Natural killer cell treated with Interleukin-12 subunit alpha and Interleukin-12 subunit beta and Interleukin-15 and Interleukin-18, amount 100 ng/mL, for 72 hours (primary cell): Measurements from ENCODE around the gene PTPRC. TPM values are rescaled to one million over a fixed set of nuclear protein-coding genes. Genes with fewer than 3 reads are reported as not detected.
A peak's percentile ranks its signal among the peaks of the same experiment; 100 is the strongest.
"Not testable (repeated sequence)": the region's sequence is repeated elsewhere in the genome, so short reads cannot be mapped to it uniquely, and the experiment has no call there.

Experiments used
- ATAC-seq, 2 donors: fragments of 150-1000 bp; cut with Tn5 transposase in 1 of 2; sonication (Bioruptor Pico), chemical (Tn5 transposase) in 1 of 2; 2 replicates each; pipeline ENCODE4 v1.10.0; 2021
- DNase-seq: peaks from one replicate; pipeline ENCODE4 v3.0.0; 2022; ENCODE audit warnings: low spot score
- H3K27ac Mint-ChIP-seq, 2 donors: 1 replicate in 1 of 2; 2 replicates in 1 of 2; pipeline ENCODE4 v1.8.0; 2022; ENCODE audit warnings: mixed read lengths in 2 of 2, mild to moderate bottlenecking in 1 of 2, moderate library complexity in 1 of 2
- H3K27me3 Mint-ChIP-seq, 2 donors: 1 replicate in 1 of 2; 2 replicates in 1 of 2; pipeline ENCODE4 v1.8.0; 2022; ENCODE audit warnings: mixed read lengths in 2 of 2
- H3K36me3 Mint-ChIP-seq: one replicate; pipeline ENCODE4 v1.8.0; 2022; ENCODE audit warnings: mixed read lengths
- H3K4me1 Mint-ChIP-seq, 2 donors: 1 replicate in 1 of 2; 2 replicates in 1 of 2; pipeline ENCODE4 v1.8.0; 2022; ENCODE audit warnings: low read depth in 2 of 2, mixed read lengths in 2 of 2, mild to moderate bottlenecking in 1 of 2
- H3K4me3 Mint-ChIP-seq: one replicate; pipeline ENCODE4 v1.8.0; 2022; ENCODE audit warnings: mixed read lengths
- H3K9me3 Mint-ChIP-seq: 2 replicates; pipeline ENCODE4 v1.8.0; 2022; ENCODE audit warnings: mixed read lengths
- total RNA-seq, 2 donors: library from RNA; stranded (reverse); gene quantifications; one replicate each; pipeline ENCODE4 v1.2.3, GENCODE V29; 2022

The PTPRC gene, protein sequence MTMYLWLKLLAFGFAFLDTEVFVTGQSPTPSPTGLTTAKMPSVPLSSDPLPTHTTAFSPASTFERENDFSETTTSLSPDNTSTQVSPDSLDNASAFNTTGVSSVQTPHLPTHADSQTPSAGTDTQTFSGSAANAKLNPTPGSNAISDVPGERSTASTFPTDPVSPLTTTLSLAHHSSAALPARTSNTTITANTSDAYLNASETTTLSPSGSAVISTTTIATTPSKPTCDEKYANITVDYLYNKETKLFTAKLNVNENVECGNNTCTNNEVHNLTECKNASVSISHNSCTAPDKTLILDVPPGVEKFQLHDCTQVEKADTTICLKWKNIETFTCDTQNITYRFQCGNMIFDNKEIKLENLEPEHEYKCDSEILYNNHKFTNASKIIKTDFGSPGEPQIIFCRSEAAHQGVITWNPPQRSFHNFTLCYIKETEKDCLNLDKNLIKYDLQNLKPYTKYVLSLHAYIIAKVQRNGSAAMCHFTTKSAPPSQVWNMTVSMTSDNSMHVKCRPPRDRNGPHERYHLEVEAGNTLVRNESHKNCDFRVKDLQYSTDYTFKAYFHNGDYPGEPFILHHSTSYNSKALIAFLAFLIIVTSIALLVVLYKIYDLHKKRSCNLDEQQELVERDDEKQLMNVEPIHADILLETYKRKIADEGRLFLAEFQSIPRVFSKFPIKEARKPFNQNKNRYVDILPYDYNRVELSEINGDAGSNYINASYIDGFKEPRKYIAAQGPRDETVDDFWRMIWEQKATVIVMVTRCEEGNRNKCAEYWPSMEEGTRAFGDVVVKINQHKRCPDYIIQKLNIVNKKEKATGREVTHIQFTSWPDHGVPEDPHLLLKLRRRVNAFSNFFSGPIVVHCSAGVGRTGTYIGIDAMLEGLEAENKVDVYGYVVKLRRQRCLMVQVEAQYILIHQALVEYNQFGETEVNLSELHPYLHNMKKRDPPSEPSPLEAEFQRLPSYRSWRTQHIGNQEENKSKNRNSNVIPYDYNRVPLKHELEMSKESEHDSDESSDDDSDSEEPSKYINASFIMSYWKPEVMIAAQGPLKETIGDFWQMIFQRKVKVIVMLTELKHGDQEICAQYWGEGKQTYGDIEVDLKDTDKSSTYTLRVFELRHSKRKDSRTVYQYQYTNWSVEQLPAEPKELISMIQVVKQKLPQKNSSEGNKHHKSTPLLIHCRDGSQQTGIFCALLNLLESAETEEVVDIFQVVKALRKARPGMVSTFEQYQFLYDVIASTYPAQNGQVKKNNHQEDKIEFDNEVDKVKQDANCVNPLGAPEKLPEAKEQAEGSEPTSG (N-terminal part only)
- total RNA-seq: 100 to 1,000 TPM; 334 to 761 TPM

DNA sequence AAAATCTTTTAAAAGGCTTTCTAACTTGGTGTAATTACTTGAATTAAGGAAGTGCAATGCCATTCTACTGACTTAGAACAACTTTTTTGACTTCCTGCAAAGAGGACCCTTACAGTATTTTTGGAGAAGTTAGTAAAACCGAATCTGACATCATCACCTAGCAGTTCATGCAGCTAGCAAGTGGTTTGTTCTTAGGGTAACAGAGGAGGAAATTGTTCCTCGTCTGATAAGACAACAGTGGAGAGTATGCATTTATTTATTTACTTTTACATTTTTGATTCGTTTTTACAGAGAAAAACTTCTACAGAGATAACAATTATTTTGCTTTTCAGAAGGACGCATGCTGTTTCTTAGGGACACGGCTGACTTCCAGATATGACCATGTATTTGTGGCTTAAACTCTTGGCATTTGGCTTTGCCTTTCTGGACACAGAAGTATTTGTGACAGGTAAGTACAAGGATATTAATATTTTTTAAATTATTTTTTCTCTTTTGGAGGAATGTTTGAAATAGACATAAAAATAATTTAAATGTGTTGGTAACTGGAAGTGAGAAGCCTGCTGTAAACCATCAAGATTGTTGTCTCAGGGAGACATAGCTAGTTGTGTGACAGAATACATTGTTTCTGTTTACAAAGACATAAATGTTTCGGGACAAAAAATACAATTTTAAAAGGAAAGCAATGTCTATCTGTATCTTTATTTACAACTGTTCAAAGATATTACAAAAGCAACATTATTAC is at the start of gene PTPRC:
Gene PTPRC, plus strand, starts transcription at position 147 of the 742 bp plus-strand sequence. Its CDS starts 229 bp downstream, at position 376.
- DNase-seq (no peak), ATAC-seq (peak; percentile 83)
- Mint-ChIP-seq H3K27ac (peak within 1 kb of the TSS; percentile 90 to 97), H3K36me3 (peaks cover 42% of the 10 kb centered on the region), H3K4me3 (peak within 1 kb of the TSS; percentile 90), H3K27me3 (no peaks in the 10 kb centered on the region), H3K4me1 (peaks cover 49 to 64% of the 10 kb centered on the region in 2 donors), H3K9me3 (peaks cover 2% of the 10 kb centered on the region)

DNA sequence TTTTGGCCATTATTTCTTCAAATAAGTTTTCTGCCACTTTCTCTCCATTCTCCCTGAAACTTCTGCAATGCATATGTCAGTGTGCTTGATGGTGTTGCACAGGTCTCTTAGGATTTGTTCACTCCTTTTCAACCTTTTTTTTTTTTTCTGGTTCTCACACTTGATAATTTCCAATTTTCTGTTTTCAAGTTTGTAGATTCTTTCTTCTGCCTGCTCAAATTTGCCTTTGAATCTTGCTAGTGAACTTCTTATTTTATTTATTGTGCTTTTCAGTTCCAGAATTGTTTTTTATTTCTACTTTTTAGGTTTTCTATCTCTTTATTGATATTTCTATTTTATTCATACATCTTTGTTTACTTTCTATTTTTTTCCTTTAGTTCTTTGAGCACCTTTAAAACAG is 48.4 kb upstream of the PTPRC start:
- peaks cover under 1 to 12% of the 10 kb centered on the region in 2 donors for H3K4me1 Mint-ChIP-seq
- no peak overlapping the region for H3K4me3 Mint-ChIP-seq
- no peaks in the 10 kb centered on the region for H3K27me3 Mint-ChIP-seq
- DNase-seq (no peak), ATAC-seq (no peak)
- peaks cover 29% of the 10 kb centered on the region for H3K36me3 Mint-ChIP-seq
- H3K27ac Mint-ChIP-seq: no peak overlapping the region
- peaks cover 4% of the 10 kb centered on the region for H3K9me3 Mint-ChIP-seq

DNA sequence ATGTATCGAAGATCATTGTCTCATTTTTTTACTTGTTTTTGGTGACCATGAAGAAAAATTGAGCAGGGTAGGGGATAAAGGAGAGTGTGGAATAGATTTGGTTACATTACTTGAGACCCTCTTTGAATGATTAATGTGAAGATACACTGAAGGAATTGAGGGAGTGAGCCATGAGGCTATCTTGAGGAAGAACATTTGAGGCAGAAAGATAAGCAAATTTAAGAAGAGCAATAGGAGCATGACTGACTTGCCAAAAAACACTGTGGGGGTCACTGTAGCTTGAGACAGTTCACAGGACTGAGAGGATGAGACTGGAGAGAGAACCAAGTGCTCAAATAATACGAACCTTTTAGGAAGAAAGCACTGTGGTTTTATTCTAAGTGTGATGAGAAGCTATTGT is 43.1 kb upstream of the PTPRC start:
- H3K4me1 Mint-ChIP-seq: peaks cover 41 to 48% of the 10 kb centered on the region in 2 donors
- H3K27me3 Mint-ChIP-seq: no peaks in the 10 kb centered on the region
- DNase-seq: no peak
- no peak for ATAC-seq
- peaks cover 11% of the 10 kb centered on the region for H3K9me3 Mint-ChIP-seq
- peak overlapping the region; percentile 2 for H3K4me3 Mint-ChIP-seq
- H3K27ac Mint-ChIP-seq: peak overlapping the region; percentile 2 to 92
- peaks cover 24% of the 10 kb centered on the region for H3K36me3 Mint-ChIP-seq

DNA sequence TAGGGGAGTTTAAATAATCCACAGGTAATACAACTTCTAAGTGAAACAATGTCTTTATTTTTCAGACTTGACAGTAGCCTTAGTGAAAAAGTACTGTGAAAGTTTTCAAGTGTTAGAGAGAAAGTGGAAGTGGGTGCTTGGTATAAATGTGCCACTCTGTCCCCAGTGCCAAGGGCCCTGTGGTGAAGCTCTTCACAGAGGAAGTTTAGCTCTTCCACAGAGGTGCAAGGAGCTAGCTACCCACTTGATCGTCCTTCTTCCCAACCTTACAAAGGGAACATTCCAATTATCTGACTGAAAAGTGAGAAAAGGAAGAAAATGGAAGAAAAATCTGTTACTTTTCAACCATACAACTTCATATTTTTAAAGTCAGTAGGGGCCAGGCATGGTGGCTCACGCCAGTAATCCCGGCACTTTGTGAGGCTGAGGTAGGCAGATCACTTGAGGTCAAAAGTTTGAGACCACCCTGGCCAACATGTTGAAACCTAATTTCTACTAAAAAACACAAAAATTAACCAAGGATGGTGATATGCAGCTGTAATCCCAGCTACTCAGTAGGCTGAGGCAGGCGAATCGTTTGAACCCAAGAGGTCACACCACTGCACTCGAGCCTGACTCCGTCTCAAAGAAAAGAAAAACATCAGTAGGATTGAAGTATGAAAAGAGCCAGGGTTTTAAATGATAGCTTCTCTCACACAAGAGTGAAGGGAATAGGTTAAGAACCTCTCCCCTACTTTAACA is 41.0 kb upstream of the PTPRC start:
- Mint-ChIP-seq H3K36me3 (peaks cover 33% of the 10 kb centered on the region), H3K9me3 (peaks cover 22% of the 10 kb centered on the region), H3K27ac (peak overlapping the region; percentile 76 to 92), H3K4me1 (peaks cover 55 to 65% of the 10 kb centered on the region in 2 donors), H3K4me3 (peak overlapping the region; percentile 57), H3K27me3 (no peaks in the 10 kb centered on the region)
- DNase-seq (peak; percentile 61), ATAC-seq (peak; percentile 67 to 68)

DNA sequence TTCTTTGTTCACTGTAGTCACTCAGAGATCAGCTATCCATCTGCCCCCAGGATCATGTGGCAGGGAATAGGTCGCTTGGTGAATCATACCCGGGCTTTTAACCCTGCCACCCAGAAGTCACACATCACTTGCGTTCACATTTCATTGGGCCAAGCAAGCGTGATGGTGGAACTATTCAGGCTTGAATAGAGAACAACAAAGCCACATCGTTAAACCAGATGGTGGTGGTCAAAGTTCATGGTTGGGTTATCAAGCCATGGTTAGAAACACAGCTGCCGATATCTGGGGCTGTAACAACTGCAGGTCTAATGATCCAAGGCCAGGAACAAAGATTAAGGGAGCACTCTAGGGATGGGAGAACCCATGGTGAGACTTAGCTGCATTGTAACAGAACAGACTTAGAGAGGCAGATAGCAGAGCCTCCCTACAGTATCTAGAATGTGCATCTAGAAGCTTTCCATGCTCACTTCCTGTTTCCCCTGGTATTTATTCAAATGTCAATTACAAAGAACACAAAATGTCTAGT is 40.0 kb upstream of the PTPRC start:
- peak; percentile 56 to 75 for ATAC-seq
- H3K9me3 Mint-ChIP-seq: peaks cover 22% of the 10 kb centered on the region
- H3K4me3 Mint-ChIP-seq: peak overlapping the region; percentile 57
- peaks cover 57 to 65% of the 10 kb centered on the region in 2 donors for H3K4me1 Mint-ChIP-seq
- peak; percentile 58 for DNase-seq
- peak overlapping the region; percentile 76 to 92 for H3K27ac Mint-ChIP-seq
- no peaks in the 10 kb centered on the region for H3K27me3 Mint-ChIP-seq
- H3K36me3 Mint-ChIP-seq: peaks cover 33% of the 10 kb centered on the region

DNA sequence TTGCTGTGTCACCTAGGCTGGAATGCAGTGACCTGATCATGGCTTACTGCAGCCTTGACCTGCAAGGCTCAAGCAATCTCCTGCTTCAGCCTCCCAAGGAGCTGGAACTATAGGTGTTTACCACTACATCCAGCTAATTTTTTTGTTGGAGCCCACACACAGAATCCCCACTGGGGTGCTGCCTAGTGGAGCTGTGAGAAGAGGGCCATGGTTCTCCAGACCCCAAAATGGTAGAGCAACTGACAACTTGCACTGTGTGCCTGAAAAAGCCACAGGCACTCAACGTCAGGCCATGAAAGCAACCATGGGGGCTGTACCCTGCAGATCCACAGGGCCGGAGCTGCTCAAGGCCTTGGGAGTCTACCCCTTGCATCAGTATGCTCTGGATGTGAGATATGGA is 39.1 kb upstream of the PTPRC start:
- no peak for ATAC-seq
- Mint-ChIP-seq H3K4me1 (peaks cover 57 to 65% of the 10 kb centered on the region in 2 donors), H3K9me3 (peaks cover 22% of the 10 kb centered on the region), H3K4me3 (peak overlapping the region; percentile 57), H3K27ac (peak overlapping the region; percentile 76 to 92), H3K36me3 (peaks cover 33% of the 10 kb centered on the region), H3K27me3 (no peaks in the 10 kb centered on the region)
- DNase-seq: no peak

DNA sequence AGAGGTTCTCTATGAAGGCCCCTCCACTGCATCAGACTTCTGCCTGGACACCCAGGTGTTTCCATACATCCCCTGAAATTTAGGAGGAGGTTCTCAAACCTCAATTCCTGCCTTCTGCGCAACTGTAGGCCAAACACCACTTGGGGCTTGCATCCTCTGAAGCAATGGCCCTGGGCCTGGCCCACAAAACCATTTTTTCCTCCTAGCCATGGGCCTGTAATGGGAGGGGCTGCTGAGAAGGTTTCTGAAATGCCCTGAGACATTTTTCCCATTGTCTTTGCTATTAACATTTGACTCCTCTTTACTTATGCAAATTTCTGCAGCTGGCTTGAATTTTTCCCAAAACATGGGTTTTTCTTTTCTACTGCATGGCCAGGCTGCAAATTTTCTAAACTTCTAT is 37.9 kb upstream of the PTPRC start:
- H3K4me3 Mint-ChIP-seq: peak overlapping the region; percentile 30
- DNase-seq (no peak), ATAC-seq (no peak)
- no peaks in the 10 kb centered on the region for H3K27me3 Mint-ChIP-seq
- peaks cover 53 to 54% of the 10 kb centered on the region in 2 donors for H3K4me1 Mint-ChIP-seq
- H3K9me3 Mint-ChIP-seq: peaks cover 18% of the 10 kb centered on the region
- peak overlapping the region; percentile 29 to 55 for H3K27ac Mint-ChIP-seq
- peaks cover 28% of the 10 kb centered on the region for H3K36me3 Mint-ChIP-seq

DNA sequence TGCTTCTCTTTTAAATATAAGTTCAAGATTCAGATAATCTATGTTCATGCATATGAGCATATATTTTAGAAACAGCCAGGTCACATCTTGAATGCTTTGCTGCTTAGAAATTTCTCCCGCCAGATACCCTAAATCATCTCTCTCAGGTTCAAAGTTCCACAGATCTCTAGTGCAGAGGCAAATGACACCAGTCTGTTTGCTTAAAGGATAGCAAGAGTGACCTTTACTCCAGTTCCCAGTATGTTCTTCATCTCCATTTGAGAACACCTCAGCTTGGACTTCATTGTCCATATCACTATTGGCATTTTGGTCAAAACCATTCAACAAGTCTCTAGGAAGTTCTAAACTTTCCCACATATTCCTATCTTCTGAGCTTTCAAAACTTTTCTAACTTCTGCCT is 37.5 kb upstream of the PTPRC start:
- peak overlapping the region; percentile 30 for H3K4me3 Mint-ChIP-seq
- peaks cover 50% of the 10 kb centered on the region in 2 donors for H3K4me1 Mint-ChIP-seq
- not testable (repeated sequence) for ATAC-seq, H3K27me3 Mint-ChIP-seq, DNase-seq
- peaks cover 24% of the 10 kb centered on the region for H3K36me3 Mint-ChIP-seq
- H3K27ac Mint-ChIP-seq: peak overlapping the region; percentile 29 to 55
- H3K9me3 Mint-ChIP-seq: peaks cover 17% of the 10 kb centered on the region

DNA sequence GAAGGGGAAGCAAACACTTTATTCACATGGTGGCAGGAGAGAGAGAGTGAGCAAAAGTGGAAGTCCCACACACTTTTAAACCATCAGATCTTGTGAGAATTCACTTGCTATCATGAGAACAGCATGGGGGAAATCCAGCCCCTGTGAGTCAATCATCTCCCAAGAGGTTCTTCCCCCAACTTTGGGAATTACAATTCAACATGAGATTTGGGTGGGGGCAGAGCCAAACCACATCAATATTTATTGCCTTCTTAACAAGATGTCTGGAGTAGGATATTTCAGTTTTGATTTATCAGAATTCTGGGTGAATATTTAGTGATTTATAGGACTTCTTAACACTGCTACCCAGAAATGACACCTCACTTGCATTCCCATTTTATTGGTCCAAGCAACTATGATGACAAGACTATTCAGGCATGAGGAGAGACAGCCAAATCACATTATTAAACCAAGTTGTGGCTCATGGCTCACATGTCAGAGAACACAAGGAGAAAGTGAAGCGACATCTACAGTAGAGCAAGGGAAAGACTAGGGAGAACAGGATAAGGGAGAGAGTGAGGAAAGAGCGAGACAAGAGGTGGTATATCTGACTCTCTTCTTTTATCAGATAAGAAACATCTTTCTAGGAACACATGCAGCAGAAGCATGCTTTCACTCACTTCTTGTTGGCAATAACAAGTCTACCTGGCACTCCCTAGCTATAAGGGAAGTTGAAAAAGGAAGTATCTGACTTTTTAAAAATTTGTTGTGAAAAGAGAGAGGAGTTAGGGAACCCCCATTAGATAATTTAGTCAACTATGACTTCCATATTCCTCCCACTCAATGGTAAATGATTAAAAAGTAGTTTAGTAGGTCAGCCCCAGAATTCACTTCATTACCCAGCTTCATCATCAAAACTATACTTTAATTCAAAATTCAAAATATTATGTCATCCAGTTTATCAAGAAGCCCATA is 36.6 kb upstream of the PTPRC start:
- DNase-seq (peak; percentile 66), ATAC-seq (peak in 1 of 2 donors; percentile 61)
- peaks cover 45 to 47% of the 10 kb centered on the region in 2 donors for H3K4me1 Mint-ChIP-seq
- H3K4me3 Mint-ChIP-seq: peak overlapping the region; percentile 30
- peak overlapping the region; percentile 29 to 55 for H3K27ac Mint-ChIP-seq
- H3K9me3 Mint-ChIP-seq: peaks cover 14% of the 10 kb centered on the region
- no peaks in the 10 kb centered on the region for H3K27me3 Mint-ChIP-seq
- peaks cover 22% of the 10 kb centered on the region for H3K36me3 Mint-ChIP-seq

DNA sequence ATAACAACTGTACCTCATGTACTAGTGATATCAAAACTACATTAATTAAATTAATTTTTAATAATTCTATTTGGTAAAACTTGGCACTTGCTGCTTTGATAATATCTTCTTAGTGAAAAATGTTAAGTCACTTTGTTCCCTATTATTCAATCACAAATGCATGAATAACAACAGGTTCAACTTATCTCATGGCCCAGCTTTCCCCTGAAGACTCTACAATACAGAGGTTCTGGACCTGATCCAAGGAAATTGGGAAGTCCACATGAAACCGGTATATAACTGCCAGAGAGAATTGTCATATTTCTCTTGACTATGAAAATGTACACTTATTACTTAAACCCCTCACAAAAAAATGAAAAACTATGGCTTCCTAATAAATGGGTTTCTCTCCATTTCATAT is 33.9 kb upstream of the PTPRC start:
- Mint-ChIP-seq H3K36me3 (peaks cover 28% of the 10 kb centered on the region), H3K4me3 (no peak overlapping the region), H3K27ac (no peak overlapping the region), H3K4me1 (peaks cover 30 to 32% of the 10 kb centered on the region in 2 donors), H3K9me3 (peaks cover 14% of the 10 kb centered on the region), H3K27me3 (no peaks in the 10 kb centered on the region)
- DNase-seq (no peak), ATAC-seq (no peak)

DNA sequence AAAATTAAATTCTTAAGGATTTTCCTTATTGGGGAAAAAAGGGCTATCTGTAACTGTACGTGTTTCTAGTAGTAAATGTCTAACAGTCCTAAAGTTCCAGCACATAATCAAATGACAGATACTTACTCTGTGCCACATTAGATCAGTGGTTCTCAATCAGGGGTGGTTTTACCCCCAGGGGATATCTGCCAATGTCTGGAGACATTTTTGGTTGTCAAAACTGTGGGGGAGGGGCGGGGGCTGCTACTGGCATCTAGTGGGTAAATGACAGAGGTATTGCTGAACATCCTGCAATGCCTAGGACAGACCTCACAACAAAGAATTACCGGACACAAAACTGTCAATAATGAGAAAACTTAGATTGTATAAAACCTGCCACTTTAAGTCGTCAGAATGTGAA is 33.4 kb upstream of the PTPRC start:
- no peak overlapping the region for H3K4me3 Mint-ChIP-seq
- H3K27me3 Mint-ChIP-seq: no peaks in the 10 kb centered on the region
- no peak for ATAC-seq
- H3K36me3 Mint-ChIP-seq: peaks cover 26% of the 10 kb centered on the region
- peaks cover 26 to 28% of the 10 kb centered on the region in 2 donors for H3K4me1 Mint-ChIP-seq
- no peak overlapping the region for H3K27ac Mint-ChIP-seq
- no peak for DNase-seq
- H3K9me3 Mint-ChIP-seq: peaks cover 11% of the 10 kb centered on the region
